GM21619 (cell line): Measurements from ENCODE around the gene P2RY2.
"Not testable (repeated sequence)": the region's sequence is repeated elsewhere in the genome, so short reads cannot be mapped to it uniquely, and the experiment has no call there.

Experiments used
- ATAC-seq: cut with Tn5 transposase; IDR thresholded peaks from one replicate; pipeline ENCODE4 v1.9.1; 2021; ENCODE audit not compliant: unreplicated experiment

Gene P2RY2

GRCh38 chr11:73265853-73266645 lies 48.0 kb downstream of the P2RY2 start:
- no peak for ATAC-seq

- no peak for ATAC-seq
Measured at GRCh38 chr11:73266646-73267020, 48.6 kb downstream of the P2RY2 start.

- ATAC-seq, result no peak
Measured at GRCh38 chr11:73267122-73267846, 49.2 kb downstream of the P2RY2 start.

- no peak for ATAC-seq
Measured at GRCh38 chr11:73267906-73268540, 49.9 kb downstream of the P2RY2 start.

GRCh38 chr11:73268671-73269271 lies 50.7 kb downstream of the P2RY2 start:
- no peak for ATAC-seq

DNA sequence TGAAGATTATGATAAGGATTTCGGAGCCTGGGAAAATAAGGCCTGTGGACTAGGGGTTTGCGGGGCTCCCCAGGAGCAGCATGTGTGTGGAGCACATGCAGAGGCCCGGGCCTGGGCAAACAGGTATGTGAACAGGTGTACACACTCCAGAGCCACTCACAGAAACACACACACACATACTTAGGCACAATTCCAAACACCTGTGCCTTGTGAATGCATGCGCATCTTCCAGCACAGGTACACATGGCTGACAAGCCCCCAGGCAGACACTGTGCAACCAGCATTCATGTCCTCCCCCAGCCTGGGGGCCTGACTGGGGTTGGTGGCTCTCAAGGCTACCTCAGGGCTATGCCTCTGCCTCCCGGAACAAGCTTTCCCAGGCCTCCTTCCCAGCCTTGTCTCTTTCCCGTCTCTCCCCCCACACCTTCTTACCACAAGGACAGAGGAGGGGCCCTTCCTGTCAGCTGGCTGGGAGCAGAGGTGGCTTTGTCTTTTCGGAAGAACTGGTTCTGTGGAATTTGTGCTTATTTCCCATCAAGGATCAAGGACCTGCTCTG lies 51.5 kb downstream of the P2RY2 start:
- no peak for ATAC-seq

DNA sequence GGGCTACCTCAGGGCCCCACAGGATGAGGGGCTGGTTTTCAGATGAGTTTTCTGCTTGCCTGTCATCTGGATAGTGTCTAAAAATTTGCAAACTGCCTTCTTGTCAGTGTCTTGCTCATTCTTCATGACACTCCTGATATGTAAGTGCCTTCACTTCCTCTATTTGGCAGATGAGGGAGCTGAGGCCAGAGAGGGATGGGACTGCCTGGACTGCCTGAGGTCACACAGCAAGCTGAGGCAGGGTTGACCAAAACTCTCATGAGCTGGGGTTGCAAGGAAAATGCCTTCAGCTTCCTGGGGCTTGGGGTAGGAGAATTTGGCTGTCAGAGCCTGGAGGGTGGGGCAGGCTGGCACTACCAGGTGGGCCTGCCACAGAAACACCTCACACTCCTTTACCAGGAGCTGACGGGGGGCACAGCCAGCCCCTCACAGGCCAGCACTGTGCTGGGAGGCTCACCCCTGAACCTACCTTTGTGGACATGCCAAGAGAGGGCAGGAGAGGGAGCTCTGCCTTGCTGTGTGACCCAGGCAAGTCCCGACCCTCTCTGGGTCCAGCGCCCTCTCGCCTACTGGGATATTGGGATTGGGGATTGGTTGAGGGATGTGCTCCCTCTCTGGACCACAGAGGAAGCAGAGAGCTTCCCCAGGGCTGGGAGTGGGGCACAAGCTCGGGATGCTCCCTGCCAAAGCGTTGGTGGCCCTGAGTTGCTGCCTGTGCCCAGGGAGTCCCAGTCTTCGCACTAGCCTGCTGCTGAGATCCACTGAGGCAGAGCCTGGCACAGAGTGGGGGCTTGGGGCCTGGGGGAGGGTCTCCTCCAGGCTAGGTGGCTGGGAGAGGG lies 52.2 kb downstream of the P2RY2 start:
- no peak for ATAC-seq

DNA sequence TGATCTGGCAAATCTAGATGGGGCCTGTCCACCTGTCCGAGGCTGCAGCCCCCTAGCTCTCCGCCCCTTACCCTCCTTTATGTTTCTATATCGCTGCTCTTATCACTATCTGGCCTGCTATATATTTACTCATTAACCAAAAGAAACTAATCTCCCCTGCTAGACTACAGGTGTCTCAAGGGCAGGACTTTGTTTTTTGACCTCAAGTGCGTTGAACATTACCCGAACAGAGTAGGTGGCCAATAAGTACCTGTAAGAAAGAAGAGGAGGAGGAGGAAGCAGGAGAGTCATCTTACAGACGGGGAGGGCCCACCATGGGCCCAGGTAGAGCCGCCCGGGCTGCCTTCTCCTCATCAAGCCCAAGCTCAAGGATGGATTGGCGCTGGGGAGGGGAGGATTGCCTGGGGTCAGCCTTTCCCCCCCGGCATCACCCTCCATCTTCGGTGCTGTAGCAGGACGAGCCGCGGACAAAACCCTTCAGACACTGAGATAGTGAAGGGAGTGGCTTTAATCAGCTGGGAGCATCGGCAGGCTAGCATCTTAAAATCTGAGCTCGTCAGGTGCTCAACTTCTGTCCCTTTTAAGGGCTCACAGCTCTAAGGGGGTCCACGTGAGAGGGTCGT lies 52.9 kb downstream of the P2RY2 start:
- no peak for ATAC-seq

GRCh38 chr11:73271478-73271865 lies 53.4 kb downstream of the P2RY2 start:
- not testable (repeated sequence) for ATAC-seq

DNA sequence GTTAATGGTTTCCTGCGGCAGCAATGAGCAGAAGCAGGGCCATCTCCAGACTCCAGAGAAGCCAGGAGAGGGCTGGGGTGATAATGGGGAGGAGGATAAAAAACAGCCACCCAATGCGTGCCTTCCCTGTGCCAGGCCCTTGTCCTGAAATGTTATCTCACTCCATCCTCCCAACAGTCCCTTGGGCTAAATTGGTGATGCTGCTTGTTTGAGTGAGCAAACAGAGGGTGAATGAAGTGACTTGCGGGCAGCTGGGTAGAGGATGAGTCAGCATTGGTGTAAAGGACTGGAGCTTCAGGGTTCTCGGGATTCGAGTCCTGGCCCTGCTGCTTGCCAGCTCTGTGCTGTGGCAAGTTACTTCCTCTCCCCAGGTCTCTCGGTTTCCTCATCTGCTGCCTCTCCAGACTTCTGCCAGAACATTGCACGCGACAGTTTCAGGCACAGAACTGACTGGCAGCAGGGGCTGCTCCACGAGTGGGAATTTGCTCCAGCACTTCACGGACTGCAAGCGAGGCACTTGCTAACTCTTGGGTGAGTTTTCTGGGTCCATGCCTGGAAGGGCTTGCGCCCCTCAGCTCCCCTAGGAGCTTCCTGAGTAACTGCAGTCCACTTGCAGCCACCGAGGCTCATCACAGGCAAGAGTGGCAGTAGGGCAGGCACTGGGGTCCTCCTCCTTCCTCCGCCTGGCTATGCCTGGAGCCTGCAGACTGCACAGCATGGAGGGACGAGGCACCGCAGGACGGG lies 54.0 kb downstream of the P2RY2 start, which contains the start of gene P2RY6:
Gene P2RY6, plus strand, starts transcription at position 403 of the 744 bp plus-strand sequence. CDS start 24,181 bp downstream, outside the sequence.
- no peak for ATAC-seq

DNA sequence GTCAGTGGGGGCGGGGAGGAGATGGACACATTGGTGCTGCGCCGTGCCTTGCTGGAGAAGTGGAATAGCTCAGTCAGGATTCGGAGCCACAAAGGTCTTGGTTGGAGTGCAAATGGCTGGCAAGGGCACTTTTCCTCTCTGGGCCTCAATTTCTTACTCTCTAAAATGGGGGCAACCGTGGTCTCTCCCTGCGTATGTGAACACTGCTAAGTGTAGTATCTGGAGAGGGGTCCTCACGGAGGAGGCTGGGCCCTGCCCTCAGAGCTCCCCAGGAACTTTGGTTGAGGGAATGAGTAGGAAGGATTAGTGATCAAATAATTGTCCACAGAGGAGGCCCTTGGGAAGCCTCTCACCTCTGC lies 54.6 kb downstream of the P2RY2 start:
- ATAC-seq, result no peak

GRCh38 chr11:73273222-73273895 lies 55.3 kb downstream of the P2RY2 start:
- ATAC-seq, result no peak

- not testable (repeated sequence) for ATAC-seq
Measured at GRCh38 chr11:73274191-73274590, 56.1 kb downstream of the P2RY2 start.

GRCh38 chr11:73274722-73275380 lies 56.8 kb downstream of the P2RY2 start:
- ATAC-seq, result no peak

DNA sequence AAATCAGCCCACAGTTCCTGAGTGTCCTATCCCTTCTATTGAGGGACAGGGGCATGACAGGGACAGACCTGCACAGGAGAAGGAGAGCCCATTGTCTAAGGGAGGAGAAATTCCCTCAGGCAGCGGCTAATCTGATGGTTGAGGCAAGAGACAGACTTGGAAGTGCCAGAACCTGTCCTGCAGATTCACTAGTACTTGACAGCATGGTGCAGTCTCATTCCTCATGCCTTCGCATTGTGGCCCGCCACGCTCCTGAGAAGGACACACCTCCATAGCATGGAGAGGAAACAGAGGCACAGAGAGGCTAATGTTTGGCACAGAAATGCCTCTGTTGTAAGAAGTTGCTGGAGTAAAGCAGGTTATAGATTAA lies 57.3 kb downstream of the P2RY2 start:
- no peak for ATAC-seq

GRCh38 chr11:73277467-73277866 lies 59.4 kb downstream of the P2RY2 start:
- ATAC-seq, result no peak

DNA sequence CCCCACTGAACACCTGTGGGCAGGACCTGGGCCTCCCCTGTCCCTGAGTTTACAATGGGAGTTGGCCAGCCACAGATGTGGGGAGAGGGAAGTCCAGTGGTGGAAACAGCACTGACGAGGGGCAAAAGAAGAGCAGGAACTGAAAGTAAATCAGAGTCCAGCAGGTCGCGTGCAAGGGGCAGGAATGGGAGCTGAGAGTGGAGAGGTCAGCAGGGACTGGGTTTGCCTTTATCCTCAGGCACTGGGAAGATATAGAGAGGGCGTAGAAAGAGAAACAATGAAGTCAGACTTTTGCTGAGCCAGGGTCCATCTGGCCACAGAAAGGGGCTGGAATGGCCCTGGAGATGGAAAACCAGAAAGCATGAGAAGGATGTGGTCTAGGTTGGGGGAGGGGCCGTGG lies 62.5 kb downstream of the P2RY2 start:
- no peak for ATAC-seq

DNA sequence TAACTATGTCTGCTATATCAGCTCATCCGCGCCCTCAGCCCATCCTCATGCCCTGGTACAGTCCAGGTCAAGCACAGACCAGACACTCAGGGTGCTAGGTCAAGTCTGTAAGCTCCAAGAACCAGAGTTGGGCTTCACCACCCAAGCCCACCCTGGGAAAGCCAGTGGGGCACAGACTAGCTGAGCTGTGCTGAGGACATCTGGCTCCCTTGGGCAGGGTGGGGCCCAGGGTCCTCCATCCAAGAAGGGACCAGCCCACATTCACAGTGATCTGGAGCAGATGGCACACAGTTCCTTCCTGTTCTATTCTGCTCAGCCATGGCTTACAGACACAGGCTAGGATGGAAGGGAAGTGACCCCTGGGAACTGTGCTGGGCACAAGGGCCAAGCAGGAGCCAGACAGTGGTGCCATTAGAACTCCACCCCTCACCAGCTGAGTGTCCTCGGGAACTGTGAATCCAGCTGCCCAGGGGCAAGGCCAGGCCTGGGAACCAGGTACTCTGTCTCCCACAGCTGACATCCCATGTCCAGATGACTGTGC lies 63.2 kb downstream of the P2RY2 start:
- ATAC-seq, result no peak
